CD4-positive, alpha-beta T cell (primary cell): ENCODE results near the gene TMED10. TPM values are rescaled to one million over a fixed set of nuclear protein-coding genes. Genes with fewer than 3 reads are reported as not detected.

Source experiments
- ATAC-seq: fragments of 200-7000 bp; cut with Tn5 transposase; one replicate; pipeline ENCODE4 v1.10.0; 2022; ENCODE audit warnings: mild to moderate bottlenecking; ENCODE audit not compliant: poor library complexity
- CTCF ChIA-PET: fragments of 350-600 bp; sonication (Branson Sonifier 250); formaldehyde crosslinking; loops from one replicate; lab custom pipeline; 2021; ENCODE audit warnings: antibody characterized with exemption, inconsistent platforms; lab: Charles Lee
- POLR2A ChIA-PET: fragments of 350-600 bp; sonication (Branson Sonifier 250); formaldehyde crosslinking; loops from one replicate; lab custom pipeline; 2021; ENCODE audit warnings: antibody characterized with exemption, inconsistent platforms; lab: Charles Lee
- DNase-seq, 14 experiments: peaks; one replicate each; pipeline ENCODE4 v3.0.0-alpha.2; 2013 to 2020; ENCODE audit warnings: mixed read lengths in 2 of 14
- H3K27ac ChIP-seq, 2 donors: one replicate each; pipeline versions ENCODE4 v1.5.1 to v1.7.0; 2013; ENCODE audit warnings: low read length in 2 of 2, low read depth in 1 of 2, mild to moderate bottlenecking in 1 of 2
- H3K27me3 ChIP-seq, 2 experiments: 1 replicate in 1 of 2; 2 replicates in 1 of 2; pipeline versions ENCODE4 v1.6.1 to v1.7.0; 2013; ENCODE audit warnings: low read length in 2 of 2, control low read depth in 1 of 2, mild to moderate bottlenecking in 1 of 2, moderate library complexity in 1 of 2; ENCODE audit not compliant: insufficient read depth in 2 of 2, control insufficient read depth in 1 of 2
- H3K36me3 ChIP-seq: one replicate; pipeline ENCODE4 v1.6.1; 2013; ENCODE audit warnings: low read length, control low read depth; ENCODE audit not compliant: insufficient read depth
- H3K4me1 ChIP-seq: one replicate; pipeline ENCODE4 v1.6.1; 2013; ENCODE audit warnings: low read length, control low read depth; ENCODE audit not compliant: insufficient read depth
- H3K4me3 ChIP-seq: one replicate; pipeline ENCODE4 v1.5.1; 2013; ENCODE audit warnings: mild to moderate bottlenecking, low read length, moderate library complexity
- H3K9me3 ChIP-seq, 2 experiments: 1 replicate in 1 of 2; 2 replicates in 1 of 2; pipeline versions ENCODE4 v1.6.1 to v1.7.0; 2013; ENCODE audit warnings: low read length in 2 of 2, mild to moderate bottlenecking in 2 of 2, control low read depth in 1 of 2, moderate library complexity in 1 of 2; ENCODE audit not compliant: control insufficient read depth in 1 of 2, insufficient read depth in 1 of 2
- H3K27ac Mint-ChIP-seq: one replicate; pipeline ENCODE4 v1.8.0; 2020; ENCODE audit warnings: mixed read lengths
- H3K27me3 Mint-ChIP-seq: one replicate; pipeline ENCODE4 v1.8.0; 2021; ENCODE audit warnings: mixed read lengths
- H3K36me3 Mint-ChIP-seq: one replicate; pipeline ENCODE4 v1.8.0; 2021; ENCODE audit warnings: low read depth, mixed read lengths
- H3K4me1 Mint-ChIP-seq: one replicate; pipeline ENCODE4 v1.8.0; 2021; ENCODE audit warnings: low read depth, mixed read lengths
- H3K4me3 Mint-ChIP-seq: one replicate; pipeline ENCODE4 v1.8.0; 2020; ENCODE audit warnings: mild to moderate bottlenecking, mixed read lengths
- H3K9me3 Mint-ChIP-seq: one replicate; pipeline ENCODE4 v1.8.0; 2020; ENCODE audit warnings: mixed read lengths
- CTCF ChIP-seq: fragments of 200-600 bp; IDR thresholded peaks from one replicate; pipeline ENCODE4 v1.8.0; 2022; ENCODE audit warnings: antibody characterized with exemption, mild to moderate bottlenecking
- intact Hi-C, 2 experiments: fragments of 100-400 bp; cut with DNase I in 1 of 2; cut with micrococcal nuclease in 1 of 2; formaldehyde crosslinking; loops; one replicate each; pipeline versions ENCODE4 v1.15.1 to v1.9.0; 2023 to 2025; cut with DNase I, micrococcal nuclease
- total RNA-seq, 174 experiments: library from RNA in 2 of 174; stranded (reverse) in 2 of 174; gene quantifications; one replicate each; pipeline ENCODE4 v1.2.3 and lab custom pipeline; 2021 to 2026

TMED10 gene
- total RNA-seq, 2 experiments from 2014 or later: 153 to 156 TPM

GRCh38 chr14:75113932-75114539 is 62.4 kb downstream of the TMED10 start:
- Mint-ChIP-seq H3K27ac (no peak overlapping the region), H3K9me3 (no peaks in the 10 kb centered on the region), H3K27me3 (no peaks in the 10 kb centered on the region), H3K4me3 (no peak overlapping the region), H3K4me1 (peaks cover 11% of the 10 kb centered on the region), H3K36me3 (peaks cover 100% of the 10 kb centered on the region)
- Histone ChIP-seq H3K36me3 (peaks cover 99% of the 10 kb centered on the region), H3K4me3 (no peak overlapping the region), H3K27ac (no peak overlapping the region), H3K4me1 (peaks cover 3% of the 10 kb centered on the region), H3K27me3 (no peaks in the 10 kb centered on the region), H3K9me3 (no peaks in the 10 kb centered on the region)
- ATAC-seq (no peak), DNase-seq (peak in 1 of 14 experiments; percentile 47)
- CTCF ChIA-PET: no interaction called here
- intact Hi-C loops: no loop called here
- TF ChIP-seq CTCF: no peak
- POLR2A ChIA-PET: no interaction called here

GRCh38 chr14:75109877-75110276 is 66.5 kb downstream of the TMED10 start:
- ATAC-seq: no peak

GRCh38 chr14:75107186-75107585 is 69.2 kb downstream of the TMED10 start:
- no peaks in the 10 kb centered on the region for H3K4me1 ChIP-seq
- TF ChIP-seq CTCF: no peak
- no peak overlapping the region for H3K4me3 ChIP-seq
- no peaks in the 10 kb centered on the region for H3K27me3 ChIP-seq
- intact Hi-C loops: no loop called here
- no peaks in the 10 kb centered on the region for H3K4me1 Mint-ChIP-seq
- ChIA-PET CTCF (interaction anchor here (1.2 kb wide), 1 partner anchor 246 kb away, joined by 3 read pairs; no protein-coding TSS in a partner anchor), POLR2A (no interaction called here)
- H3K27ac ChIP-seq: no peak overlapping the region
- H3K27ac Mint-ChIP-seq: no peak overlapping the region
- peaks cover 99% of the 10 kb centered on the region for H3K36me3 Mint-ChIP-seq
- no peaks in the 10 kb centered on the region for H3K9me3 Mint-ChIP-seq
- no peak overlapping the region for H3K4me3 Mint-ChIP-seq
- no peaks in the 10 kb centered on the region for H3K9me3 ChIP-seq
- no peaks in the 10 kb centered on the region for H3K27me3 Mint-ChIP-seq
- DNase-seq (no peak), ATAC-seq (no peak)
- H3K36me3 ChIP-seq: peaks cover 82% of the 10 kb centered on the region

More at GRCh38 chr14:75109877-75110276, 66.5 kb downstream of the TMED10 start:
- no peak overlapping the region for H3K4me3 Mint-ChIP-seq
- H3K36me3 Mint-ChIP-seq: peaks cover 100% of the 10 kb centered on the region
- Histone ChIP-seq H3K36me3 (peaks cover 98% of the 10 kb centered on the region), H3K27me3 (no peaks in the 10 kb centered on the region), H3K4me3 (no peak overlapping the region), H3K27ac (no peak overlapping the region), H3K9me3 (no peaks in the 10 kb centered on the region), H3K4me1 (peaks cover 3% of the 10 kb centered on the region)
- CTCF ChIA-PET: no interaction called here
- DNase-seq: no peak
- peaks cover 11% of the 10 kb centered on the region for H3K4me1 Mint-ChIP-seq
- TF ChIP-seq CTCF: no peak
- peak overlapping the region; percentile 7 for H3K27ac Mint-ChIP-seq
- intact Hi-C loops: no loop called here
- POLR2A ChIA-PET: no interaction called here
- no peaks in the 10 kb centered on the region for H3K9me3 Mint-ChIP-seq
- H3K27me3 Mint-ChIP-seq: no peaks in the 10 kb centered on the region
